ENCODE measurements around the gene DIPK1B. TPM values are rescaled to one million over a fixed set of nuclear protein-coding genes. Genes with fewer than 3 reads are reported as not detected.

The DIPK1B gene
- polyA plus RNA-seq, 1 of the 3 experiments (the other 2 are of a cell fraction) = 24.5 TPM

DNA sequence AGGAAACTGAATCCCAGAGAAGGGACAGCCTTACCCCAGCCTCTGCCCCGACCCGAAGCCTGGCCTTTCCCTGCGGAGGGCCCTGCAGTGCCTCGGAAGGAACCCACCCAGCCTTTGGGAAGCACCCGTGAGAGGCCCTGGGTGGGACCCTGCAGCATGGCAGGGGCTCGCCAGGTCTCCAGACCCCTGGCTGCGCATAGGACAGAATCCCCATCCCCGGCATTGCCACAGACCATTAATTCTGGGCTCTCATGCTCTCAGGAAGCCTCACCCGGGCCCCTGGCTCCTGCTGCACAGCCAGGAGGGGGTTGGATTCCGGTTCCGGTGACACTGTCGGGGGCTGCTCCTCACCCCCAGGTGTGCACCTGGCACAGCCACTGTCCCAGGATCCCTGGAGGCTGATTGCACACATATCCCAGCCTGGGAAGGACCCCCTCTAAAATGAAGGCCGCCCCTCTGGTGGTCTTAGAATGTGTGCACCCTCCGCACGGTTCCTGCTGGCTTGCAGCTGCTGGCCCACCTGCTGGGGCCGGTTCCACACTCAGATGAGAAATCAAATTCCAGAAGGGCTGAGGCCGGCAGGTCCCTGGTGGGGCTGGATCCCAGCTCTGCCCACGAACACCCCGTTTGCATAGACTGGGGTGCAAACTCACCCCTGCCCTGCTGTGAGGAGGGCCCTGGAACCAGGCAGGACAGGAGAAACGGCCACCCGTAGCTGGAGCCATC, 45.0 kb upstream of the DIPK1B start:
- no peaks in the 10 kb centered on the region for H3K36me3 ChIP-seq (replicated peaks in 1 of 2; ENCODE audit: control insufficient read depth in 1 of 2, insufficient read depth in 2 of 2, low read length in 1 of 2)
- no peak for DNase-seq
- WGBS (ENCODE audit: low lambda C conversion rate) = 100% methylated on average over 4 of the region's 21 CpGs
- TF ChIP-seq ZBTB33 (IDR thresholded peaks at IDR 0.05; ENCODE audit: borderline replicate concordance, low read depth) (no peak), POLR2AphosphoS5 (IDR thresholded peaks at IDR 0.05; ENCODE audit: low read depth, low read length) (no peak), YY1 (IDR thresholded peaks at IDR 0.05; ENCODE audit: low read depth) (no peak), SMC3 (IDR thresholded peaks at IDR 0.05; ENCODE audit: low read depth, low read length) (no peak)
- H2AFZ ChIP-seq (ENCODE audit: low read depth) = no peak overlapping the region
- POLR2A ChIA-PET = interaction anchor here (0.8 kb wide), 1 partner anchor 61 kb away, joined by 4 read pairs; no protein-coding TSS in a partner anchor
- H3K27ac ChIP-seq (ENCODE audit: low read depth in 2 of 2, low read length in 1 of 2) = no peak overlapping the region; a peak in 1 of 4 replicates
- CTCF ChIA-PET = interaction anchor here (0.6 to 3.6 kb wide), 11 partner anchors 9 to 182 kb away, joined by 3 to 19 read pairs (median 4); no protein-coding TSS in a partner anchor
- H3K9ac ChIP-seq = no peak overlapping the region
- peaks cover 3% of the 10 kb centered on the region for H3F3A ChIP-seq (replicated peaks; ENCODE audit: insufficient read depth)
- H3K27me3 ChIP-seq (ENCODE audit: insufficient read depth) = no peaks in the 10 kb centered on the region
- no peaks in the 10 kb centered on the region for H3K9me2 ChIP-seq
- 0 out of 2 replicates have a peak, but pooled peaks cover 5% of the 10 kb centered on the region for H4K20me1 ChIP-seq (ENCODE audit: insufficient read depth)
- H3K4me2 ChIP-seq = no peak overlapping the region
- H3K9me3 ChIP-seq = no peaks in the 10 kb centered on the region
- H3K4me3 ChIP-seq (ENCODE audit: low read depth in 2 of 2, low read length in 1 of 2) = no peak overlapping the region
- peaks cover 0 to 24% of the 10 kb centered on the region in 2 experiments; a peak in 1 of 4 replicates for H3K4me1 ChIP-seq (ENCODE audit: control insufficient read depth in 1 of 2, insufficient read depth in 2 of 2, low read depth in 1 of 2, low read length in 1 of 2)
- H3K79me2 ChIP-seq (ENCODE audit: insufficient read depth) = no peaks in the 10 kb centered on the region

DNA sequence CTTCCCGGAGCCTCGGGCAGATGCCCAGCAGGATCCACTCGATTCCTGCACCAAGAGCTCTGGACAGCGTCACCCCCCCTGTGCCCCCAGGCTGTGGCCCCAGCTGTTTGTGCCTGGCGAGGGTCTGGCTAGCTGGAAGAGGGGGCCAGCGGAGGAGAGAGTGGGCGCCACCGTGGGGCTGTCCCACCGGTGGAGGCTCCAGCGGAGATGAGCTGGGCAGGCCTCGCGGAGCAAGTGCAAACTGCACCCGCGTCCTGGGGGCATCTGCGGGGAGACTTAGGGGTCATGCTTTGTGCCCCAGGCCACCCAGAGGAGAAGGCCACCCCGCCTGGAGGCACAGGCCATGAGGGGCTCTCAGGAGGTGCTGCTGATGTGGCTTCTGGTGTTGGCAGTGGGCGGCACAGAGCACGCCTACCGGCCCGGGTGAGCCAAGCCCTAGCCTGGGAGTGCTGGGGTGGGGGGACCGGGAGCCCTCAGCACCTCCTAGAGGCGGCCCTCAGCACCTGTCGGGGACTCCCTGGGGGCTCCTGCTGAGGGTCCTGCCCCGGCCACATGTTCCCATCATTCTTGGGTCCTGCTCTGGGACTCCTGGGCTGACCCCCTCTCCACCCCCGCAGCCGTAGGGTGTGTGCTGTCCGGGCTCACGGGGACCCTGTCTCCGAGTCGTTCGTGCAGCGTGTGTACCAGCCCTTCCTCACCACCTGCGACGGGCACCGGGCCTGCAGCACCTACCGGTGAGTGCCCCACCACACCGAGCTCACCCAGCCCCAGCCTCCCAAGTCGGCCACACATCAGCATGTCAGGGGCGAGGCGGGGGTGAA, 44.2 kb upstream of the DIPK1B start:
- Histone ChIP-seq H3K4me1 (ENCODE audit: control insufficient read depth in 1 of 2, insufficient read depth in 2 of 2, low read depth in 1 of 2, low read length in 1 of 2) (peaks cover 0 to 24% of the 10 kb centered on the region in 2 experiments; a peak in 1 of 4 replicates), H4K20me1 (ENCODE audit: insufficient read depth) (0 out of 2 replicates have a peak, but pooled peaks cover 5% of the 10 kb centered on the region), H3K27me3 (ENCODE audit: insufficient read depth) (no peaks in the 10 kb centered on the region), H2AFZ (ENCODE audit: low read depth) (no peak overlapping the region), H3F3A (replicated peaks; ENCODE audit: insufficient read depth) (peaks cover 3% of the 10 kb centered on the region), H3K9me2 (no peaks in the 10 kb centered on the region), H3K4me2 (no peak overlapping the region), H3K36me3 (replicated peaks in 1 of 2; ENCODE audit: control insufficient read depth in 1 of 2, insufficient read depth in 2 of 2, low read length in 1 of 2) (no peaks in the 10 kb centered on the region), H3K27ac (ENCODE audit: low read depth in 2 of 2, low read length in 1 of 2) (no peak overlapping the region; a peak in 1 of 4 replicates), H3K9ac (no peak overlapping the region), H3K79me2 (ENCODE audit: insufficient read depth) (no peaks in the 10 kb centered on the region), H3K4me3 (ENCODE audit: low read depth in 2 of 2, low read length in 1 of 2) (no peak overlapping the region), H3K9me3 (no peaks in the 10 kb centered on the region)
- 85% methylated on average over 12 of the region's 40 CpGs for WGBS (ENCODE audit: low lambda C conversion rate)
- POLR2A ChIA-PET = interaction anchor here (0.8 to 1.0 kb wide), 2 partner anchors 11 to 60 kb away, joined by 3 to 4 read pairs; no protein-coding TSS in a partner anchor
- no peak for DNase-seq
- TF ChIP-seq, protein P1, sequence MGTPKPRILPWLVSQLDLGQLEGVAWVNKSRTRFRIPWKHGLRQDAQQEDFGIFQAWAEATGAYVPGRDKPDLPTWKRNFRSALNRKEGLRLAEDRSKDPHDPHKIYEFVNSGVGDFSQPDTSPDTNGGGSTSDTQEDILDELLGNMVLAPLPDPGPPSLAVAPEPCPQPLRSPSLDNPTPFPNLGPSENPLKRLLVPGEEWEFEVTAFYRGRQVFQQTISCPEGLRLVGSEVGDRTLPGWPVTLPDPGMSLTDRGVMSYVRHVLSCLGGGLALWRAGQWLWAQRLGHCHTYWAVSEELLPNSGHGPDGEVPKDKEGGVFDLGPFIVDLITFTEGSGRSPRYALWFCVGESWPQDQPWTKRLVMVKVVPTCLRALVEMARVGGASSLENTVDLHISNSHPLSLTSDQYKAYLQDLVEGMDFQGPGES (IDR thresholded peaks at IDR 0.05; ENCODE audit: low read depth, low read length) = no peak
- no peak for TF ChIP-seq RCOR1 (IDR thresholded peaks at IDR 0.05; ENCODE audit: low read length)
- CTCF ChIA-PET = interaction anchor here (0.6 to 1.3 kb wide), 5 partner anchors 9 to 29 kb away, joined by 3 to 4 read pairs (median 3); no protein-coding TSS in a partner anchor

All from SK-N-SH (cell line).